SK-N-SH (cell line): ENCODE data around the gene COQ5. TPM values are rescaled to one million over a fixed set of nuclear protein-coding genes. Genes with fewer than 3 reads are reported as not detected.
A peak's percentile ranks its signal among the peaks of the same experiment; 100 is the strongest.

ENCODE experiments used
- CTCF ChIA-PET: fragments of 300-600, 350-600 bp; formaldehyde crosslinking; extraction: SDS; loops from one replicate; lab custom pipeline; 2021; lab: Yijun Ruan, JAX
- POLR2A ChIA-PET: fragments of 350-600 bp; sonication (Branson Sonifier 250); formaldehyde crosslinking; extraction: SDS; loops from one replicate; lab custom pipeline; 2020; ENCODE audit warnings: antibody characterized with exemption, inconsistent platforms; lab: Yijun Ruan, JAX
- DNase-seq: peaks from one replicate; pipeline ENCODE4 v3.0.0; 2012
- H2AFZ ChIP-seq: fragments of 200-600 bp; sonication (generic); 2 replicates; pipeline ENCODE4 v1.8.1; 2016; ENCODE audit warnings: antibody characterized with exemption, mild to moderate bottlenecking, low read depth
- H3F3A ChIP-seq: fragments of 200-600 bp; sonication (generic); replicated peaks from 2 replicates; pipeline ENCODE3; 2016; ENCODE audit warnings: antibody characterized with exemption, mild to moderate bottlenecking; ENCODE audit not compliant: insufficient read depth
- H3K27ac ChIP-seq, 2 experiments: fragments of 200-500 bp in 1 of 2; fragments of 200-600 bp in 1 of 2; sonication (Bioruptor generic) in 1 of 2; sonication (generic), shearing (Covaris generic) in 1 of 2; 2 replicates each; pipeline versions ENCODE4 v1.5.1 to v1.6.1; 2014 to 2016; ENCODE audit warnings: low read depth in 2 of 2, inconsistent platforms in 1 of 2, low read length in 1 of 2, mild to moderate bottlenecking in 1 of 2, mixed read lengths in 1 of 2
- H3K27me3 ChIP-seq: fragments of 200-600 bp; sonication (generic), shearing (Covaris generic); 2 replicates; pipeline ENCODE4 v1.6.1; 2016; ENCODE audit warnings: mixed run types; ENCODE audit not compliant: insufficient read depth
- H3K36me3 ChIP-seq, 2 experiments: fragments of 200-500 bp in 1 of 2; fragments of 200-600 bp in 1 of 2; sonication (Bioruptor generic) in 1 of 2; sonication (generic) in 1 of 2; replicated peaks in 1 of 2; 2 replicates each; pipeline versions ENCODE3 to v1.5.1; 2014 to 2016; ENCODE audit warnings: low read length in 1 of 2, mild to moderate bottlenecking in 1 of 2; ENCODE audit not compliant: insufficient read depth in 2 of 2, control insufficient read depth in 1 of 2
- H3K4me1 ChIP-seq, 2 experiments: fragments of 200-500 bp in 1 of 2; fragments of 200-600 bp in 1 of 2; sonication (Bioruptor generic) in 1 of 2; sonication (generic), shearing (Covaris generic) in 1 of 2; 2 replicates each; pipeline versions ENCODE4 v1.5.1 to v1.6.1; 2014 to 2016; ENCODE audit warnings: low read depth in 1 of 2, low read length in 1 of 2, mixed run types in 1 of 2; ENCODE audit not compliant: insufficient read depth in 2 of 2, control insufficient read depth in 1 of 2
- H3K4me2 ChIP-seq: fragments of 200-600 bp; sonication (generic), shearing (Covaris generic); 2 replicates; pipeline ENCODE4 v1.6.1; 2017; ENCODE audit warnings: mixed run types
- H3K4me3 ChIP-seq, 2 experiments: fragments of 200-500 bp in 1 of 2; fragments of 200-600 bp in 1 of 2; sonication (Bioruptor generic) in 1 of 2; sonication (generic), shearing (Covaris generic) in 1 of 2; 2 replicates each; pipeline versions ENCODE4 v1.5.1 to v1.8.1; 2014 to 2016; ENCODE audit warnings: low read depth in 2 of 2, inconsistent platforms in 1 of 2, low read length in 1 of 2, mild to moderate bottlenecking in 1 of 2, mixed read lengths in 1 of 2, moderate library complexity in 1 of 2
- H3K79me2 ChIP-seq: fragments of 200-600 bp; sonication (generic); 2 replicates; pipeline ENCODE4 v1.8.1; 2017; ENCODE audit warnings: mild to moderate bottlenecking; ENCODE audit not compliant: insufficient read depth
- H3K9ac ChIP-seq: fragments of 200-600 bp; sonication (generic); 2 replicates; pipeline ENCODE4 v1.6.1; 2017; ENCODE audit warnings: mixed run types
- H3K9me2 ChIP-seq: fragments of 200-600 bp; sonication (generic); 2 replicates; pipeline ENCODE4 v1.6.1; 2017; ENCODE audit warnings: mixed run types
- H3K9me3 ChIP-seq: fragments of 200-600 bp; sonication (generic); 2 replicates; pipeline ENCODE4 v1.6.1; 2017; ENCODE audit warnings: mixed run types, mild to moderate bottlenecking, moderate library complexity
- H4K20me1 ChIP-seq: fragments of 200-600 bp; sonication (generic); 2 replicates; pipeline ENCODE4 v1.6.1; 2017; ENCODE audit warnings: mild to moderate bottlenecking, mixed run types; ENCODE audit not compliant: insufficient read depth
- CHD2 ChIP-seq: fragments of 150-350 bp; IDR thresholded peaks from 2 replicates; pipeline ENCODE4 v1.6.1; 2018; ENCODE audit warnings: low read length; ENCODE audit not compliant: partially characterized antibody
- ELF1 ChIP-seq: IDR thresholded peaks from 2 replicates; pipeline ENCODE4 v1.4.0; 2012
- EZH2phosphoT487 ChIP-seq: fragments of 200-600 bp; sonication (generic); IDR thresholded peaks from 2 replicates; pipeline ENCODE4 v1.6.1; 2017; ENCODE audit warnings: low read depth, mixed run types, mild to moderate bottlenecking, antibody characterized with exemption, moderate library complexity, borderline replicate concordance
- FOSL2 ChIP-seq: IDR thresholded peaks from 2 replicates; pipeline ENCODE4 v1.4.0; 2012; ENCODE audit warnings: low read depth, mild to moderate bottlenecking, moderate library complexity, borderline replicate concordance
- FOXJ3 ChIP-seq: sonication (generic); formaldehyde crosslinking; IDR thresholded peaks from 2 replicates; pipeline ENCODE4 v1.5.1; 2020; ENCODE audit warnings: mild to moderate bottlenecking, missing genetic modification reagents
- FOXM1 ChIP-seq: IDR thresholded peaks from 2 replicates; pipeline ENCODE4 v1.4.0; 2012; ENCODE audit warnings: low read depth, mild to moderate bottlenecking
- GABPA ChIP-seq: IDR thresholded peaks from 2 replicates; pipeline ENCODE4 v1.4.0; 2012; ENCODE audit warnings: low read depth, mild to moderate bottlenecking
- GATA2 ChIP-seq: sonication (generic); formaldehyde crosslinking; IDR thresholded peaks from 2 replicates; pipeline ENCODE4 v1.5.0; 2020; ENCODE audit warnings: mild to moderate bottlenecking, missing genetic modification reagents
- JUND ChIP-seq: IDR thresholded peaks from 2 replicates; pipeline ENCODE4 v1.4.0; 2012
- MEF2A ChIP-seq: IDR thresholded peaks from 2 replicates; pipeline ENCODE4 v1.4.0; 2012; ENCODE audit warnings: low read depth, borderline replicate concordance
- MXI1 ChIP-seq: IDR thresholded peaks from 2 replicates; pipeline ENCODE4 v1.6.1; 2012; ENCODE audit warnings: mild to moderate bottlenecking, low read depth, low read length, improper control_type of control experiment
- RXRA ChIP-seq: IDR thresholded peaks from 2 replicates; pipeline ENCODE4 v1.4.0; 2012; ENCODE audit warnings: low read depth, mild to moderate bottlenecking, borderline replicate concordance
- SIN3A ChIP-seq: IDR thresholded peaks from 2 replicates; pipeline ENCODE4 v1.6.1; 2012; ENCODE audit warnings: low read depth, mild to moderate bottlenecking, low read length, moderate library complexity, borderline replicate concordance
- SMC3 ChIP-seq: IDR thresholded peaks from 2 replicates; pipeline ENCODE4 v1.6.1; 2012; ENCODE audit warnings: low read depth, low read length, improper control_type of control experiment
- TAF1 ChIP-seq: IDR thresholded peaks from 2 replicates; pipeline ENCODE4 v1.6.1; 2012; ENCODE audit warnings: low read depth, mild to moderate bottlenecking, low read length, moderate library complexity, borderline replicate concordance
- WGBS: methylation state at CpG from one replicate; pipeline ENCODE4 v1.1.6; 2017; ENCODE audit warnings: low lambda C conversion rate; 5-methylcytosine and 5-hydroxymethylcytosine counted together
- polyA plus RNA-seq, 3 experiments: library from polyadenylated mRNA; depleted of rRNA; stranded (reverse); fragments of >200 nt; gene quantifications; 2 replicates each; pipeline ENCODE4 v1.2.3, GENCODE V29; 2012
- TF ChIP-seq, protein P1 (sequence below): IDR thresholded peaks from 2 replicates; pipeline ENCODE4 v1.4.0; 2012; ENCODE audit warnings: low read depth, borderline replicate concordance
- TF ChIP-seq, protein P2 (sequence below): IDR thresholded peaks from 2 replicates; pipeline ENCODE4; 2012
- TF ChIP-seq, protein P3 (sequence below): IDR thresholded peaks from 2 replicates; pipeline ENCODE4 v1.6.1; 2012; ENCODE audit warnings: mild to moderate bottlenecking, low read depth, low read length, moderate library complexity
- TF ChIP-seq, protein P4 (sequence below): fragments of 200-600 bp; sonication (generic); IDR thresholded peaks from 2 replicates; pipeline ENCODE4 v1.6.1; 2017; ENCODE audit warnings: antibody characterized with exemption, mild to moderate bottlenecking, moderate library complexity
- TF ChIP-seq, protein P5 (sequence below): IDR thresholded peaks from 2 replicates; pipeline ENCODE4 v1.4.0; 2012; ENCODE audit warnings: low read depth, borderline replicate concordance

COQ5 gene
- polyA plus RNA-seq, 1 of the 3 experiments (the other 2 are of a cell fraction) = 28.0 TPM

DNA sequence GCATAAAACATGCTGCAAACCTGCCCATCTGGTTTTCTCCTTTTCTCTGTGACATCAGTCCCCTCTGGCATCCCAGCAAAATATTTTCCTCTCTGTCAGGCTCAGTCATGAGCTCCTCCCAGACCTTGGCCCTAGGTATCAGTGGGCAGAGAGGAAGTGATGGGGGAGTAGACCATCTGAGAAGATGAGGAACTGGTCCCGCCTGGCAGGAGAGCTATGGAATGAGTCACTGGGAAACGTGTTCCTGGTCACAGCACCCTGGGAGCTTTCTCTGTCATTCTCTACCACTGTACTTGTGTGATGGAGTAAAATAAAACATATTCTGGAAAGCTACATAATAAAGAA lies 54.4 kb downstream of the COQ5 start (continued):
- TF ChIP-seq, protein P1, sequence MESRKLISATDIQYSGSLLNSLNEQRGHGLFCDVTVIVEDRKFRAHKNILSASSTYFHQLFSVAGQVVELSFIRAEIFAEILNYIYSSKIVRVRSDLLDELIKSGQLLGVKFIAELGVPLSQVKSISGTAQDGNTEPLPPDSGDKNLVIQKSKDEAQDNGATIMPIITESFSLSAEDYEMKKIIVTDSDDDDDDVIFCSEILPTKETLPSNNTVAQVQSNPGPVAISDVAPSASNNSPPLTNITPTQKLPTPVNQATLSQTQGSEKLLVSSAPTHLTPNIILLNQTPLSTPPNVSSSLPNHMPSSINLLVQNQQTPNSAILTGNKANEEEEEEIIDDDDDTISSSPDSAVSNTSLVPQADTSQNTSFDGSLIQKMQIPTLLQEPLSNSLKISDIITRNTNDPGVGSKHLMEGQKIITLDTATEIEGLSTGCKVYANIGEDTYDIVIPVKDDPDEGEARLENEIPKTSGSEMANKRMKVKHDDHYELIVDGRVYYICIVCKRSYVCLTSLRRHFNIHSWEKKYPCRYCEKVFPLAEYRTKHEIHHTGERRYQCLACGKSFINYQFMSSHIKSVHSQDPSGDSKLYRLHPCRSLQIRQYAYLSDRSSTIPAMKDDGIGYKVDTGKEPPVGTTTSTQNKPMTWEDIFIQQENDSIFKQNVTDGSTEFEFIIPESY = no peak
- no peak for TF ChIP-seq ELF1
- TF ChIP-seq FOXM1 = no peak
- TF ChIP-seq EZH2phosphoT487 = no peak
- TF ChIP-seq, protein P2, sequence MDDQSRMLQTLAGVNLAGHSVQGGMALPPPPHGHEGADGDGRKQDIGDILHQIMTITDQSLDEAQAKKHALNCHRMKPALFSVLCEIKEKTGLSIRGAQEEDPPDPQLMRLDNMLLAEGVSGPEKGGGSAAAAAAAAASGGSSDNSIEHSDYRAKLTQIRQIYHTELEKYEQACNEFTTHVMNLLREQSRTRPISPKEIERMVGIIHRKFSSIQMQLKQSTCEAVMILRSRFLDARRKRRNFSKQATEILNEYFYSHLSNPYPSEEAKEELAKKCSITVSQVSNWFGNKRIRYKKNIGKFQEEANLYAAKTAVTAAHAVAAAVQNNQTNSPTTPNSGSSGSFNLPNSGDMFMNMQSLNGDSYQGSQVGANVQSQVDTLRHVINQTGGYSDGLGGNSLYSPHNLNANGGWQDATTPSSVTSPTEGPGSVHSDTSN = 0 out of 2 replicates have a peak, but pooled peaks have one; percentile 25
- no peak for TF ChIP-seq SIN3A
- no peak for TF ChIP-seq TAF1
- TF ChIP-seq RXRA = no peak
- TF ChIP-seq GABPA = no peak
- peak; percentile 67 for TF ChIP-seq FOSL2
- no peak for TF ChIP-seq MXI1
- TF ChIP-seq FOXJ3 = no peak
- TF ChIP-seq JUND = no peak; the same call in 1 of the 2 replicates
- TF ChIP-seq GATA2 (CRISPR knock-in tag) = no peak
- TF ChIP-seq MEF2A = no peak
- TF ChIP-seq SMC3 = no peak
- TF ChIP-seq CHD2 = no peak

DNA sequence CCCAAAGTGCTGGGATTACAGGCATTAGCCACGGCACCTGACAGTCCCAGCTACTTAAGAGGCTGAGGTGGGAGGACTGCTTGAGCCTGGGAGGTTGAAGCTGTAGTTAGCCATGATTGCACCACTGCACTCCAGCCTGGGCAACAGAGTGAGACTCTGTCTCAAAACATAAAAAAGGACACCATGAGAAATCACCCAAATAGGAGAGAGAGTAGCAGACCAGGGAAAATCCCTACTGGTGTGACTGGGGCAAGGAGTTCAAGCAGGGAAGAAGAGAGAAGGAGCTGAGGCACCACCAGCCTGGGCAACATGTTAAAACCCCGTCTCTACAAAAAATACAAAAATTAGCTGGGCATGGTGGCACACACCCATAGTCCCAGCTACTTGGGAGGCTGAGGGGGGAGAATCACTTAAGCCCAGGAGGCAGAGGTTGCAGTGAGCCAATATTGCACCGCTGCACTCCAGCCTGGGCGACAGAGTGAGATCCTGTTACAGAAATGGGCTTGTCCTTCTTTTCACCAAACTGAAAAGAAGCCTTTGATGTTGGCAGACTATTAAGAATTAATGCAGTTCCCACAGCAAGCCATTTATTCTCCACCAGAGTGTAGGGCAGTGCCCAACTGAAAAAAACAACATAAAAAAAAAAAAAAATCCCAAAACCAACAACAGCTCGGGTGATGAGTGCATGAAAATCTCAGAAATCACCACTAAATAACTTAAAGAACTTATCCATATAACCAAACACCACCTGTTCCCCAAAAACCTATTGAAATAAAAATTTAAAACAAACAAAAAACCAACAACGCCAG lies 54.9 kb downstream of the COQ5 start:
- ChIA-PET CTCF (interaction anchor here (0.6 to 2.1 kb wide), 5 partner anchors 8 to 20 kb away, joined by 3 to 5 read pairs (median 4); no protein-coding TSS in a partner anchor), POLR2A (no interaction called here)
- H3K27ac ChIP-seq = peak overlapping the region in 1 of 2 experiments; percentile 64; a peak in 1 of 4 replicates
- peaks cover 0 to 5% of the 10 kb centered on the region in 2 experiments; a peak in 1 of 4 replicates for H3K4me1 ChIP-seq
- H3K9ac ChIP-seq = no peak overlapping the region
- H3F3A ChIP-seq = peaks cover 14% of the 10 kb centered on the region
- H3K79me2 ChIP-seq = peaks cover 33% of the 10 kb centered on the region
- H2AFZ ChIP-seq = 0 out of 2 replicates have a peak overlapping the region, but pooled peaks have one; percentile 32
- H3K27me3 ChIP-seq = no peaks in the 10 kb centered on the region
- no peak for DNase-seq
- no peaks in the 10 kb centered on the region for H3K9me2 ChIP-seq
- no peaks in the 10 kb centered on the region for H3K9me3 ChIP-seq
- no peaks in the 10 kb centered on the region for H3K36me3 ChIP-seq
- 69% methylated on average over 6 of the region's 6 CpGs for WGBS
- peaks cover under 1% of the 10 kb centered on the region for H4K20me1 ChIP-seq
- H3K4me2 ChIP-seq = peak overlapping the region; percentile 62
- H3K4me3 ChIP-seq = no peak overlapping the region; a peak in 1 of 4 replicates
- TF ChIP-seq SIN3A (no peak), ELF1 (no peak), JUND (no peak), GATA2 (CRISPR knock-in tag) (no peak)
- TF ChIP-seq, protein P3, sequence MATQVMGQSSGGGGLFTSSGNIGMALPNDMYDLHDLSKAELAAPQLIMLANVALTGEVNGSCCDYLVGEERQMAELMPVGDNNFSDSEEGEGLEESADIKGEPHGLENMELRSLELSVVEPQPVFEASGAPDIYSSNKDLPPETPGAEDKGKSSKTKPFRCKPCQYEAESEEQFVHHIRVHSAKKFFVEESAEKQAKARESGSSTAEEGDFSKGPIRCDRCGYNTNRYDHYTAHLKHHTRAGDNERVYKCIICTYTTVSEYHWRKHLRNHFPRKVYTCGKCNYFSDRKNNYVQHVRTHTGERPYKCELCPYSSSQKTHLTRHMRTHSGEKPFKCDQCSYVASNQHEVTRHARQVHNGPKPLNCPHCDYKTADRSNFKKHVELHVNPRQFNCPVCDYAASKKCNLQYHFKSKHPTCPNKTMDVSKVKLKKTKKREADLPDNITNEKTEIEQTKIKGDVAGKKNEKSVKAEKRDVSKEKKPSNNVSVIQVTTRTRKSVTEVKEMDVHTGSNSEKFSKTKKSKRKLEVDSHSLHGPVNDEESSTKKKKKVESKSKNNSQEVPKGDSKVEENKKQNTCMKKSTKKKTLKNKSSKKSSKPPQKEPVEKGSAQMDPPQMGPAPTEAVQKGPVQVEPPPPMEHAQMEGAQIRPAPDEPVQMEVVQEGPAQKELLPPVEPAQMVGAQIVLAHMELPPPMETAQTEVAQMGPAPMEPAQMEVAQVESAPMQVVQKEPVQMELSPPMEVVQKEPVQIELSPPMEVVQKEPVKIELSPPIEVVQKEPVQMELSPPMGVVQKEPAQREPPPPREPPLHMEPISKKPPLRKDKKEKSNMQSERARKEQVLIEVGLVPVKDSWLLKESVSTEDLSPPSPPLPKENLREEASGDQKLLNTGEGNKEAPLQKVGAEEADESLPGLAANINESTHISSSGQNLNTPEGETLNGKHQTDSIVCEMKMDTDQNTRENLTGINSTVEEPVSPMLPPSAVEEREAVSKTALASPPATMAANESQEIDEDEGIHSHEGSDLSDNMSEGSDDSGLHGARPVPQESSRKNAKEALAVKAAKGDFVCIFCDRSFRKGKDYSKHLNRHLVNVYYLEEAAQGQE = no peak
- TF ChIP-seq, protein P4, sequence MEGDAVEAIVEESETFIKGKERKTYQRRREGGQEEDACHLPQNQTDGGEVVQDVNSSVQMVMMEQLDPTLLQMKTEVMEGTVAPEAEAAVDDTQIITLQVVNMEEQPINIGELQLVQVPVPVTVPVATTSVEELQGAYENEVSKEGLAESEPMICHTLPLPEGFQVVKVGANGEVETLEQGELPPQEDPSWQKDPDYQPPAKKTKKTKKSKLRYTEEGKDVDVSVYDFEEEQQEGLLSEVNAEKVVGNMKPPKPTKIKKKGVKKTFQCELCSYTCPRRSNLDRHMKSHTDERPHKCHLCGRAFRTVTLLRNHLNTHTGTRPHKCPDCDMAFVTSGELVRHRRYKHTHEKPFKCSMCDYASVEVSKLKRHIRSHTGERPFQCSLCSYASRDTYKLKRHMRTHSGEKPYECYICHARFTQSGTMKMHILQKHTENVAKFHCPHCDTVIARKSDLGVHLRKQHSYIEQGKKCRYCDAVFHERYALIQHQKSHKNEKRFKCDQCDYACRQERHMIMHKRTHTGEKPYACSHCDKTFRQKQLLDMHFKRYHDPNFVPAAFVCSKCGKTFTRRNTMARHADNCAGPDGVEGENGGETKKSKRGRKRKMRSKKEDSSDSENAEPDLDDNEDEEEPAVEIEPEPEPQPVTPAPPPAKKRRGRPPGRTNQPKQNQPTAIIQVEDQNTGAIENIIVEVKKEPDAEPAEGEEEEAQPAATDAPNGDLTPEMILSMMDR = no peak
- TF ChIP-seq, protein P5, sequence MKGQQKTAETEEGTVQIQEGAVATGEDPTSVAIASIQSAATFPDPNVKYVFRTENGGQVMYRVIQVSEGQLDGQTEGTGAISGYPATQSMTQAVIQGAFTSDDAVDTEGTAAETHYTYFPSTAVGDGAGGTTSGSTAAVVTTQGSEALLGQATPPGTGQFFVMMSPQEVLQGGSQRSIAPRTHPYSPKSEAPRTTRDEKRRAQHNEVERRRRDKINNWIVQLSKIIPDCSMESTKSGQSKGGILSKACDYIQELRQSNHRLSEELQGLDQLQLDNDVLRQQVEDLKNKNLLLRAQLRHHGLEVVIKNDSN = no peak
